Measurements from ENCODE around the gene GNAI2.
A peak's percentile ranks its signal among the peaks of the same experiment; 100 is the strongest.

GNAI2 gene

DNA sequence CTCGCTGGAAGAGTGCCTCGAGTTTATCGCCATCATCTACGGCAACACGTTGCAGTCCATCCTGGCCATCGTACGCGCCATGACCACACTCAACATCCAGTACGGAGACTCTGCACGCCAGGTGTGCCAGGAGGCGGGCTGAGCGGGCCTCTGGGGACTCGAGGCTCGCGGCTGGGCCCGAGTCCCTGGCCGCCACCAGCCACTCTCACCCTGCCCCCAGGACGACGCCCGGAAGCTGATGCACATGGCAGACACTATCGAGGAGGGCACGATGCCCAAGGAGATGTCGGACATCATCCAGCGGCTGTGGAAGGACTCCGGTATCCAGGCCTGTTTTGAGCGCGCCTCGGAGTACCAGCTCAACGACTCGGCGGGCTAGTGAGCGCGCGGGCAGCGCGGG, 42.7 kb upstream of the GNAI2 start:
- DNase-seq (ENCODE audit: low read depth, low spot score), result no peak
- no peak for TF ChIP-seq YY1 (IDR thresholded peaks at IDR 0.05; ENCODE audit: insufficient read depth, insufficient read length)
- TF ChIP-seq SUZ12 (IDR thresholded peaks at IDR 0.05; ENCODE audit: extremely low read depth, insufficient read depth, insufficient read length), result no peak
- TF ChIP-seq ZNF274 (IDR thresholded peaks at IDR 0.05; ENCODE audit: low read depth, low read length), result no peak
- Histone ChIP-seq H3K27me3 (ENCODE audit: insufficient read depth, insufficient read length) (peaks cover 3% of the 10 kb centered on the region), H3K4me1 (ENCODE audit: insufficient read depth, insufficient read length) (peaks cover 19% of the 10 kb centered on the region), H3K9me3 (ENCODE audit: insufficient read depth, low read length) (no peaks in the 10 kb centered on the region), H3K9ac (ENCODE audit: insufficient read length, low read depth) (no peak overlapping the region), H3K4me3 (ENCODE audit: insufficient read length, low read depth) (no peak overlapping the region), H3K36me3 (ENCODE audit: insufficient read depth, insufficient read length, low read length) (peaks cover 2% of the 10 kb centered on the region)

DNA sequence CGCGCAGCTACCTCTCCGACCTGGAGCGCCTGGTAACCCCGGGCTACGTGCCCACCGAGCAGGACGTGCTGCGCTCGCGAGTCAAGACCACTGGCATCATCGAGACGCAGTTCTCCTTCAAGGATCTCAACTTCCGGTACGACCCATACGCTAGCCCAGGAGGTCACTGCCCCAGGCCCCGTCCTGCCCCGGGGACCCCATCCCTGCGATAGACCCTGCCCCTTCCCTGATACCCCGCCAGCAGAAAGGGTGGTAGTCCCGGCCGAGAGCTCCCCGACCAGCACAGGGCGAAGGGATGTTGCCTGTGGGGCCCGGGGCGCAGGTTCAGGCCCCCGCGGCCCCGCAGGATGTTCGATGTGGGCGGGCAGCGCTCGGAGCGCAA, 42.3 kb upstream of the GNAI2 start:
- Histone ChIP-seq H3K4me1 (ENCODE audit: insufficient read depth, insufficient read length) (peaks cover 19% of the 10 kb centered on the region), H3K9ac (ENCODE audit: insufficient read length, low read depth) (no peak overlapping the region), H3K4me3 (ENCODE audit: insufficient read length, low read depth) (no peak overlapping the region), H3K27me3 (ENCODE audit: insufficient read depth, insufficient read length) (peaks cover 3% of the 10 kb centered on the region), H3K9me3 (ENCODE audit: insufficient read depth, low read length) (no peaks in the 10 kb centered on the region), H3K36me3 (ENCODE audit: insufficient read depth, insufficient read length, low read length) (no peaks in the 10 kb centered on the region)
- TF ChIP-seq SUZ12 (IDR thresholded peaks at IDR 0.05; ENCODE audit: extremely low read depth, insufficient read depth, insufficient read length) (no peak), ZNF274 (IDR thresholded peaks at IDR 0.05; ENCODE audit: low read depth, low read length) (no peak), YY1 (IDR thresholded peaks at IDR 0.05; ENCODE audit: insufficient read depth, insufficient read length) (no peak)
- DNase-seq (ENCODE audit: low read depth, low spot score), result no peak

DNA sequence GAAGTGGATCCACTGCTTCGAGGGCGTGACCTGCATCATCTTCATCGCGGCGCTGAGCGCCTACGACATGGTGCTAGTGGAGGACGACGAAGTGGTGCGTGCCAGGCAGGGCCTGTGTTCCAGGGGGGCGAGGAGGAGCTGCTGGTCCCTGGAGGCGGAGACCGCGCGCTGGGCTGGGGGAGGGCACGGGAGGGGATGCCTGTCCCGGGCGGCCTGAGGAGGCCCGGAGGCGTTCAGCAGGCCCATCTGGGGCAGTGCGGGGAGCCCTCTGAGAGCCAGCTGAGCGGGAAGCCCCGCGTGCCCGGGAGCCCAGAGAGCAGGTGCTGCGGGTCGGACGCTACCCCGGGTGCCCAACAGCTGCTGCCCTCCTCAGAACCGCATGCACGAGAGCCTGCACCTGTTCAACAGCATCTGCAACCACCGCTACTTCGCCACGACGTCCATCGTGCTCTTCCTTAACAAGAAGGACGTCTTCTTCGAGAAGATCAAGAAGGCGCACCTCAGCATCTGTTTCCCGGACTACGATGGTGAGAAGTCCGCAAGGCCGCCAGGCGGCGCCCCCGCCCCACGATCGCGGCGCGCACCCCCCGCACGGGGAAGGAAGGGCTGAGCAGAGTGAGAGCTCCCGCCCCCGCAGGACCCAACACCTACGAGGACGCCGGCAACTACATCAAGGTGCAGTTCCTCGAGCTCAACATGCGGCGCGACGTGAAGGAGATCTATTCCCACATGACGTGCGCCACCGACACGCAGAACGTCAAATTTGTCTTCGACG, 41.7 kb upstream of the GNAI2 start:
- Histone ChIP-seq H3K36me3 (ENCODE audit: insufficient read depth, insufficient read length, low read length) (no peaks in the 10 kb centered on the region), H3K4me3 (ENCODE audit: insufficient read length, low read depth) (no peak overlapping the region), H3K9me3 (ENCODE audit: insufficient read depth, low read length) (no peaks in the 10 kb centered on the region), H3K4me1 (ENCODE audit: insufficient read depth, insufficient read length) (peaks cover 16% of the 10 kb centered on the region), H3K9ac (ENCODE audit: insufficient read length, low read depth) (peak overlapping the region; percentile 28), H3K27me3 (ENCODE audit: insufficient read depth, insufficient read length) (peaks cover 3% of the 10 kb centered on the region)
- TF ChIP-seq YY1 (IDR thresholded peaks at IDR 0.05; ENCODE audit: insufficient read depth, insufficient read length) (no peak), SUZ12 (IDR thresholded peaks at IDR 0.05; ENCODE audit: extremely low read depth, insufficient read depth, insufficient read length) (no peak), ZNF274 (IDR thresholded peaks at IDR 0.05; ENCODE audit: low read depth, low read length) (no peak)
- DNase-seq (ENCODE audit: low read depth, low spot score), result no peak

DNA sequence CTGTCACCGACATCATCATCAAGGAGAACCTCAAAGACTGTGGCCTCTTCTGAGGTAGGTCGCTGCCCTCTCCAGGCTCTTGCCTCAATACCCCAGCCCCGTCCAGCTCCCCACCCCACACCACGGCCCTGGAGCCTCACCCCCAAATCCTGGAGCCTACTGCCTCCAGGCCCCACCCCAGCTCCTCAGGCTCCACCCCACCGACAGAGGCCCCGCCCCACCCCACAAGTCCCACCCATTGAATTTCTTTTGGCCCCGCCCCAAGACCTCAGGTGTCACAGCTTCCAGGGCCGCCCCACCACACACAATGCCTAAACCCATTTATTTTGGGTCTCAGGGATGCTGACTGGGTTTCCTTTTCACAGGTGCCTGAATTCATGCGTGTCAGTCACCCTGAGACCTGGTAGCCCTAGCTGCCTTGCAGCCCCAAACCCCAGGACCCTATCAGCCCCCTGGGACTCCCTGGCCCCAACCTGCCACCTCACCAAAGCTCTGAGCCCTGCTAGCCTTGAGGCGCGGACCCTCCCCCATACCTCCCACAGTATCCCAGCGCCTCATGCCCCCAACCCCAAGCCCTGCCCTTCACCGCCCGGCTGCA, 41.0 kb upstream of the GNAI2 start:
- H3K36me3 ChIP-seq (ENCODE audit: insufficient read depth, insufficient read length, low read length), result no peaks in the 10 kb centered on the region
- peaks cover 3% of the 10 kb centered on the region for H3K27me3 ChIP-seq (ENCODE audit: insufficient read depth, insufficient read length)
- H3K9ac ChIP-seq (ENCODE audit: insufficient read length, low read depth), result peak overlapping the region; percentile 50
- no peak for DNase-seq (ENCODE audit: low read depth, low spot score)
- H3K4me1 ChIP-seq (ENCODE audit: insufficient read depth, insufficient read length), result peaks cover 16% of the 10 kb centered on the region
- no peak for TF ChIP-seq ZNF274 (IDR thresholded peaks at IDR 0.05; ENCODE audit: low read depth, low read length)
- no peak for TF ChIP-seq SUZ12 (IDR thresholded peaks at IDR 0.05; ENCODE audit: extremely low read depth, insufficient read depth, insufficient read length)
- TF ChIP-seq YY1 (IDR thresholded peaks at IDR 0.05; ENCODE audit: insufficient read depth, insufficient read length), result no peak
- H3K4me3 ChIP-seq (ENCODE audit: insufficient read length, low read depth), result no peak overlapping the region
- H3K9me3 ChIP-seq (ENCODE audit: insufficient read depth, low read length), result no peaks in the 10 kb centered on the region

DNA sequence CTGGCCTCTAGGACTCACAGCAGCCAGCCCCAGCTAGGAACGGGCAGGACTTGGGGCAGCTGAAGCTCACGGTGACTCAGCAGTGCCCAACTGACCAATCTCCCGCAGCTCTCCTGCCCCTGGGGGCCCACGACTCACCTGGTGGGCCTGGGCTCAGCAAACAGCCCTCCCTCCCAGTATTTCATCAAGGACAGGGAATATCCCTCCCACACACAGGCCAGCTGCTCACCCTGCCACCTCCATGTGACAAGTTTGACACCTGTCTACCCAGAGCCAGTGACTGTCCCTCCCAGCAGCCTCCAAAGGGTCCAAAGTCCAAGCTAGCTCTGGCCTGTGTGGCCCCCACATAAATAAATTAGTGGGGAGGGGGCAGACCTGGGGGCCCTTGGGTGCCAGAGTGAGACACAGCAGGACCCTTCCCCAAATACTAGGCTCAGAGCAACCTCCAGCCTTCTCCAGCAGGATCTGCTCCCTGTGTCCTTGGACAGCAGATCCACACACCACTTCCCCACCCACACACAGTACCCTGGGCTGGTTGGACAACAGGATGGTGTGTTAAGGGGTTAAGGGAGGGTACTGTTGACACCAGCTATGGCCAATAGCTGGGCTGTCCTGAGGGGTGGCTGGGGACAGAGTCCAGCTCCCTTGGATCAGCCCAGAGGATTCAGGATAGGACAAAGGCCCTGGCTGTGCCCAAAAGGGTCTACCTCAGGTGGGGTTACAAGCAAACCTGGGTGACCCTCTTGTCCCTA, 40.3 kb upstream of the GNAI2 start:
- H3K4me3 ChIP-seq (ENCODE audit: insufficient read length, low read depth), result no peak overlapping the region
- no peak for DNase-seq (ENCODE audit: low read depth, low spot score)
- TF ChIP-seq YY1 (IDR thresholded peaks at IDR 0.05; ENCODE audit: insufficient read depth, insufficient read length), result no peak
- TF ChIP-seq ZNF274 (IDR thresholded peaks at IDR 0.05; ENCODE audit: low read depth, low read length), result no peak
- no peak for TF ChIP-seq SUZ12 (IDR thresholded peaks at IDR 0.05; ENCODE audit: extremely low read depth, insufficient read depth, insufficient read length)
- H3K4me1 ChIP-seq (ENCODE audit: insufficient read depth, insufficient read length), result peaks cover 16% of the 10 kb centered on the region
- H3K9me3 ChIP-seq (ENCODE audit: insufficient read depth, low read length), result no peaks in the 10 kb centered on the region
- H3K9ac ChIP-seq (ENCODE audit: insufficient read length, low read depth), result peak overlapping the region; percentile 50
- no peaks in the 10 kb centered on the region for H3K36me3 ChIP-seq (ENCODE audit: insufficient read depth, insufficient read length, low read length)
- H3K27me3 ChIP-seq (ENCODE audit: insufficient read depth, insufficient read length), result peaks cover 3% of the 10 kb centered on the region

DNA sequence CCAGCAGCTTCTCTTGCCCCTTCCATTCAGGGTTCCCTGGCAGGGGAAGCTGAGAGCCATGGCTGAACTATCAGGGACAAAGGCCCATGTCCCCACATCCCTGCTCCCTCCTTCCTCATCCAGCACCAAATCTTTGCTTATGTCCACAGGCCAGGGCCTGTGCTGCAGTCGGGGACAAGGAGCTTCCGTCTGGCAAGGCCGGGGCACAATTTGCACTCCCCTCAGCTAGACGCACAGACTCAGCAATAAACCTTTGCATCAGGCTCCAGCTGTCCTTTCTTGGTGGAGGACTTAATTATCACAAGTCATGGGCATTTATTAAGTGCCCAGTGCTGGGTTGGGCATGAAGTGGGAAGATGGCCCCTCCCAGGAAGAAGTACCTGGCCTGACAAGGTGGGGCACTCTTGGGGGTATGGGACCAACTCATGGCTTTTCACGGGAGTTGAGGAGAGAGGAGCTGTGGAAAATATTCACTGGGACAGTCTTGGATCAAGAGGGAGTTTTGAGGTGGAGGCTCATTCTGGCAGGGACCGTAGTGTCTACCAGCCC, 39.7 kb upstream of the GNAI2 start:
- Histone ChIP-seq H3K36me3 (ENCODE audit: insufficient read depth, insufficient read length, low read length) (no peaks in the 10 kb centered on the region), H3K9me3 (ENCODE audit: insufficient read depth, low read length) (no peaks in the 10 kb centered on the region), H3K9ac (ENCODE audit: insufficient read length, low read depth) (no peak overlapping the region), H3K27me3 (ENCODE audit: insufficient read depth, insufficient read length) (peaks cover 3% of the 10 kb centered on the region), H3K4me1 (ENCODE audit: insufficient read depth, insufficient read length) (peaks cover 16% of the 10 kb centered on the region), H3K4me3 (ENCODE audit: insufficient read length, low read depth) (no peak overlapping the region)
- no peak for TF ChIP-seq YY1 (IDR thresholded peaks at IDR 0.05; ENCODE audit: insufficient read depth, insufficient read length)
- TF ChIP-seq ZNF274 (IDR thresholded peaks at IDR 0.05; ENCODE audit: low read depth, low read length), result no peak
- TF ChIP-seq SUZ12 (IDR thresholded peaks at IDR 0.05; ENCODE audit: extremely low read depth, insufficient read depth, insufficient read length), result no peak
- no peak for DNase-seq (ENCODE audit: low read depth, low spot score)
